HL-60/S4 treated with retinoic acid at 250 ng/mL for 4 days and 3 days (cell line): ENCODE data around the gene ATP10A.
"Not testable (repeated sequence)": the region's sequence is repeated elsewhere in the genome, so short reads cannot be mapped to it uniquely, and the experiment has no call there.

Source experiments
- in situ Hi-C: fragments of 300-500 bp; cut with MboI; formaldehyde crosslinking; loops from 2 replicates; pipeline ENCODE4 v1.7.0; 2022; ENCODE audit warnings: low sequenced_read_pairs

The ATP10A gene

DNA sequence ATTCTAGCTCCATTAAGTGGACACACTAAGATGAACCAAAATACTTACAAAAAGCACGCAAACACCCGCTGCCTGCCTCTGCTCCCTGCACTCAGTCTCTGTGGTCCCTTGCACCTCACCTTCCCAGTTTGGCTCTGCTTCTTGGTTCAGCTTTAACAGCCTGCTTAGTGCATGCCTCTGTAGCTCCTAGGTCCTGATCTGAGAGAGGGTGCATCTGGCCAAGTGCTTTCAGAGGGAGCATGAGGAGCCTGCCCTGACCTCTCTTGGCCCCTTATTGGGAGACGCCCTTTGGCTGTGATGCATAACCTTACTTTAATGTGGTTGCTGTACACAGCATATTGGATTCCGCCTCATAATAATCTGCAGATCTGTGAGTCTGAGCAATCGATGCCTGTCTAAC lies 21.2 kb upstream of the ATP10A start:
- in situ Hi-C loops, result no loop called here

DNA sequence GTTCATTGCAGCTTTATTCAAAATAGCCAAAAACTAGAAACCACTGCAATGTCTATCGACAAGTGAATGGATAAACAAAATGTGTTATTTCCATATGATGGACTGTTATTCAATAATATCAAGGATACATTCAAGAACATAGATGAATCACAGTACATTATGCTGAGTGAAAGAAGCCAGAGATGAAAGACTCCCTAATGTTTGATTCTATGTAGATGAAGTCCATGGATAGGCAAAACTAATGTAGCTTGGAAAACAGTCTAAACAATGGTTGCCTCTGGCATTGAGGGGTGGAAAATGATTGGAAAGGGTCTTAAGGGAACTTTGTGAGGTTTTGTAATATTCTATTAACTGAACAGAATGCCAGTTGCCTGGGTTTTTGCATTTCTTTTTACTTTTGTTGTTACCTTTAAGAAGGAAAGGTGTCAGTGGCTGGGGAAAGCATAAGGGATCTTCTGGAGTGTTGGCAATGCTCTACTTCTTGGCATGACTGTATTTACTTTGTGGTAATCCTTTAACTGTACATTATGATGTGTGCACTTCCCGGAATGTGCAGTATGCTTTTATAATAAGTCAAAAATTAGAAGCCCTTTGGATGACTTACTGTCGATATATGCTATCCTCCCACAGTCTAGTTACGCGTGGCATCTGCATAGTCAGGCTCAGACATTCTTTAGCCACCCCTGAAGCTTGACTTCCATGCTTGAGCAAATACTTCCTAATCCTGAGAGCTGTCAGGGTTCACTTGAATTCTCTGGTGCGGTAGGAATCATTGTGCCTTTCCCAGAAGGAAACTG lies 20.5 kb upstream of the ATP10A start:
- in situ Hi-C loops, result no loop called here

DNA sequence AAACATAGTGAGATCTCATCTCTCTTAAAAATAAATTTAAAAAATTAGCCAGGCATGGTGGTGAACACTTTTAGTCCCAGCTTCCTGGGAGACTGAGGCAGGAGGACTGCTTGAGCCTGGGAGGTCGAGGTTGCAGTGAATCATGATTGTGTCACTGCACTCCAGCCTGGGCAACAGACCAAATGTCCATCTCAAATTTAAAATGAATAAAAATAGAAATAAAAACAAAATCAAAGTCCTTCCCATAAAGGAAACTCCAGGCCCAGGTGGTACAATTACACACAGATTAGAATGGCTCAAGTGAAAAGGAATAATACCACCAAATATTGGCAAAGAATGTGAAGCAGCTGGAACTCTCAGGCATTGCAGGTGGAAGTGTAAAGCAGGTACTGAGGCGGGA lies 19.3 kb upstream of the ATP10A start:
- in situ Hi-C loops, result no loop called here

GRCh38 chr15:25880877-25881276 lies 17.8 kb upstream of the ATP10A start:
- in situ Hi-C loops, result not testable (repeated sequence)

GRCh38 chr15:25880411-25880810 lies 17.3 kb upstream of the ATP10A start:
- in situ Hi-C loops, result no loop called here

GRCh38 chr15:25879438-25879837 lies 16.3 kb upstream of the ATP10A start:
- in situ Hi-C loops, result no loop called here

GRCh38 chr15:25877681-25878080 lies 14.6 kb upstream of the ATP10A start:
- in situ Hi-C loops, result no loop called here

GRCh38 chr15:25876231-25877140 lies 13.4 kb upstream of the ATP10A start:
- in situ Hi-C loops, result no loop called here

- in situ Hi-C loops, result no loop called here
Measured at GRCh38 chr15:25875566-25875965, 12.4 kb upstream of the ATP10A start.

- in situ Hi-C loops, result no loop called here
Measured at GRCh38 chr15:25874379-25874778, 11.3 kb upstream of the ATP10A start.

DNA sequence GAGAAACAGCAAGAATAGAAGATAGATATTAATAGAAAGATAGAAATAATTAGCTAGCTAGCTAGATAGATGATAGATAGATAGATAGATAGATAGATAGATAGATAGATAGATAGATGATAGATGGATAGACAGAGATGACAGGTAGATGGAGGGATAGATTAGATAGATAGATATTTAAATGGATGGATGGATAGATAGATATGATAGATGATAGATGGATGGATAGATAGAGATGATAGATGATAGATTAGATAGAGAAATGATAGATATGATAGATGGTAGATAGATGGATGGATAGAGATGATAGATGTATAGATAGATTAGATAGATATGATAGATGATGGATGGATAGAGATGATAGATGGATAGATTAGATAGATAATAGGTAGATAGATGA lies 8.3 kb upstream of the ATP10A start:
- in situ Hi-C loops, result no loop called here

- in situ Hi-C loops, result no loop called here
Measured at GRCh38 chr15:25870938-25871337, 7.8 kb upstream of the ATP10A start.

GRCh38 chr15:25869701-25870100 lies 6.6 kb upstream of the ATP10A start:
- in situ Hi-C loops, result no loop called here

DNA sequence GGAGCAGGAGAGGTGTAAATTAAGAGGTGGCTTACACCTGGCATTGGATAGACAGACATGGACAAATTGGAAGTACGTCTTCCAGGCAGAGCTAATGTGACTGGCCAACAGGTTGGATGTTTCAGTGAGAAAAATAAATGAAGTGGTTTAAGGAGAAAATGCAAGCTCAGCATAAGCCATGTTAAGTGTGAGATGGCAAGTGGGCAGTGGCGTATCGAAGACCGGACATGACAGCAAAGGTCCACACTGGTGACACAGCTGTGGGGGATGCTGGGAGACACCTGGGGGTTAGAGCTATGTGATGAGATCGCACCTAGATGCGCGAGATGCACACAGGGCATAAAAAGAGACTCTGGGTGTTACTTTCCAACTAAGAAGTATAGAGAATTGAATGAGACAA lies 3.7 kb upstream of the ATP10A start:
- in situ Hi-C loops, result no loop called here

DNA sequence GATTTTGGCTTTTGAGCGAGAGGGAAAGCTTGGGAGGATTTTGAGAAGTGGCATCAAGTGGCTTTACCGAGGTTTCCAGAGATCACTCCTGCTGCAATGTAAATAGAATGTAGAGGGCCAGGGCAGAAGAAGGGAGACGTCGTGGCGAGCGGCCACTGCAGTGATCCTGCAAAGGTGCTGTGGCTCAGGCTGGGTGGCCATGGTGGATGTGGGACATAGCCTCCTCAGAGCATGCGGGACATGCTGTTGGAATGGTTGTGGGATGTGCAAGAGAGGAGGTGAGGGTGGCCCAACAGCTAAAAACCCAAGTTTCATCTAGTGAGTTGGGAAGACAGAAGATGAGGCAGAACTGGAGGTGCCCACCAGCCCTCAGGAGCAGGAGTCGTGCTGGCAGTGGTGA lies 3.1 kb upstream of the ATP10A start:
- in situ Hi-C loops, result no loop called here

- in situ Hi-C loops, result no loop called here
Measured at GRCh38 chr15:25864966-25865365, 1.8 kb upstream of the ATP10A start.

DNA sequence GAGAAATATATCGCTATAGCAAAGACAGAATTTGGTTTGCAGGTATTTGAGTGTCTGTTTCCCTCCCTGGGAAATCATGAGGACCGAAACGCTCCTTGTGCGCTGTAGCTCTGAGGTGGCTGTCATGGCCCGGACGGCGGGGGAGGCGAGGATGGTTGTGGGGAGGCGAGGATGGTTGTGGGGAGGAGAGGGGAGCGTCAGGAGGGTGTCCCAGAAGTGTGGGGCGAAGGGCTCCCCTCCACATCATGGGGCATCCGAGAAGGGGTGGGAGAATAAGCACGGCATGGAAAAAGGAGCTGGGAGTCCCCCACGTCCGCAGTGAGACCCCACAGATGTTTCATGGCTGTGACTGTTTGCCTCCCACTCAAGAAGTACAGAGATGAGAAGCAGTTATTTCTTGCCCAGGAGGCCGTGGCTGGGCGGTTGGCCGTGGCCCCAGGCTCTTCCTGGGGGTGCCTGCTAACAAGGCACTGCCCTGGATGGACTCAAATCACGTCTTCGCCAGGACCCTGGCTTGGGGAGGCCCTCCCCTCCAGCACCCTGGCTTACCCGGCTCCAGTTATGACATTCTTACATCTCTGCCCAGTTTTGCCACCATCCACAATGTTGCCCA lies 947 bp upstream of the ATP10A start:
- in situ Hi-C loops, result no loop called here

DNA sequence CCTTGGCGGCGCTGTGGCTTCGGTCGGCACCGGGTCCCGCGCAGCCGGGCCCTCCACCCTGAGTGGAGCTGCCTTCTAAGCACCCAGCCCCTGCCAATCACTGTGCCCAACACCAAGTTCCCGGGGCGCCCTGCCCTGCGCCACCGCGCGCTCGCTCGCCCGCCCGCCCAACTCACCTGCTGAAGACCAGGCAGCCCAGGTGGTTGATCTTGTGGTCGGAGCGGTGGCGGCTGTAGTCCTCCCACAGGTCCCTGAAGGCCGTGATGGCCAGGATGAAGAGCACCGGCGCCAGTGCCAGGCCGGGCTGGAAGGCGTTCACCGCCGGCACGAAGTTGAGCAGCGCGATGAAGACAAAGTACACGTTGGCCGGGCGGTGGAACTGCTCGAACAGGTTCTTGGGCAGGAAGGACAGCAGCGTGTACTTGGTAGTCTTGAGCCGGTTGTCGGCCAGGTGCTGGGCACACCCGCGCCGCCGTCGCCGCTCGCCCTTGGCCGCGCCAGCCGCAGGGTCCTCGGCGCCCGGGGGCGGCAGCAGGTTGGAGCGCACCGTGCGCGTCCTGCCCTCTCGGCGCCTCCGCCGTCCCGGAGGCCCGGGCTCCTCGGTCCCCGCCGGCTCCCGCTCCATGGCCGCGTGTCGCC lies 536 bp downstream of the ATP10A start:
- in situ Hi-C loops, result no loop called here

GRCh38 chr15:25862071-25862471 lies 1.1 kb downstream of the ATP10A start:
- in situ Hi-C loops, result no loop called here

DNA sequence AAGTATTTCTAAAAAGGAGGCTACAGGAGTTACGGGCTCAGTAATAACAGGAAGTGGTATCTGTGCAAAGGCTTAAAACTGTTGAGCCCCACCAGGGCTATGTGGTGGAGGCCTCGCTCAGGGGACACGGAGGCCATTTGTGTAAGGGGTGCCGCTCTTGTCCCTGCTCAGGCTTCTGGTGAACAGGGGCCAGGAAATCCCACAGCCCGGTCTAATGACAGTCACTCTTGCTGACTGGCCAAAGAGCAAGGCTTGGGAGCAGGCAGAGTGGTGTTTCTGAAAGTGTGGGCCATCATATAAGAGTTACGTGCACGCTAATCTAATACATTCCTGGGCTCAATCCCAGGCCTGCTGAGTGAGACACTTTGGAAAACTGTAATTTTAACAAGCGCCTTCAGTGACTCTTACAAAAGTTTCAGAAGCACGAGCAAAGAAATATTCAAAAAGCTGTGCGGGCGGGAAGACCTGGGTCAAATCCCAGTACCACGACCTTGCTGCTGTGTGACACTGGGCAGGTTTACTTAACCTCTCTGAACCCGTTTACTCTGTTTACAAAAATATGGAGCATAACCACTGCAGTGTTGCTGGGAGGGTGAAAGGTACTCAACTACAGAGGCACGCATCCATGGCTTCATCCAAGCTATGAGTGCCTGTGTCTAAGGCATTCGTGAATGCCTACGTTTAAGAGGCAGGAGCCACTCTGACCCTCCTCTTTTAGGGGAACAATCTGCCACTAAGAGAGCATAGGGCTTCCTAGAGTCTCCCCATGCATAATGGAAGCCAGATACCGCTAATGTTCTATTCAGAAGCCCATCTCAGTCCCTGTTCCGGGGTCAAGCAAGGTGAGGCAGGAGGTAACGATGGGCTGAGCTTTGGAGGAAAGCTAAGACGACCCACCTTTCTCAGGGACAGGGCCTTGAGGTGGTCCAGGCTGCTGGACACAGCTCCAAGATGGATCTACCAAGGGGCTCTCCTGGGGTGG lies 2.0 kb downstream of the ATP10A start:
- in situ Hi-C loops, result no loop called here
